K562 (cell line): ENCODE data around the gene CACNA2D2. TPM values are rescaled to one million over a fixed set of nuclear protein-coding genes. Genes with fewer than 3 reads are reported as not detected.

Source experiments
- ARHGAP35 ChIP-seq: fragments of 450-650 bp; IDR thresholded peaks from 2 replicates; pipeline ENCODE4 v1.6.1; 2018; ENCODE audit not compliant: partially characterized antibody
- CBFA2T2 ChIP-seq: fragments of 450-650 bp; conservative IDR thresholded peaks from 2 replicates; pipeline ENCODE4 v1.6.1; 2017; ENCODE audit warnings: mild to moderate bottlenecking
- HIVEP1 ChIP-seq: fragments of 250-450 bp; sonication (Bioruptor Pico); IDR thresholded peaks from 2 replicates; pipeline ENCODE4 v1.4.0; 2020; ENCODE audit warnings: mild to moderate bottlenecking
- MAZ ChIP-seq, 2 experiments: fragments of 450-650 bp in 1 of 2; sonication (generic) in 1 of 2; formaldehyde crosslinking; IDR thresholded peaks in 1 of 2; conservative IDR thresholded peaks in 1 of 2; 2 replicates each; pipeline versions ENCODE4 v1.4.0 to v1.5.0; 2020; ENCODE audit warnings: mild to moderate bottlenecking in 1 of 2, missing genetic modification reagents in 1 of 2
- NR2C1 ChIP-seq, 2 experiments: fragments of 450-650 bp; IDR thresholded peaks; 2 replicates each; pipeline ENCODE4 v1.6.1; 2017; ENCODE audit warnings: mild to moderate bottlenecking in 2 of 2, antibody characterized with exemption in 1 of 2, inconsistent platforms in 1 of 2, missing compliant biosample characterization in 1 of 2, missing genetic modification characterization in 1 of 2
- RUNX1 ChIP-seq: sonication (generic); IDR thresholded peaks from 2 replicates; pipeline ENCODE4 v1.6.1; 2016; ENCODE audit warnings: antibody characterized with exemption, low read depth
- SMARCA5 ChIP-seq: fragments of 450-650 bp; IDR thresholded peaks from 2 replicates; pipeline ENCODE4 v1.6.1; 2016
- TCF3 ChIP-seq: sonication (generic); formaldehyde crosslinking; IDR thresholded peaks from 2 replicates; pipeline ENCODE4 v1.4.0; 2020; ENCODE audit warnings: mild to moderate bottlenecking, missing genetic modification reagents
- TGIF2 ChIP-seq: sonication (generic); formaldehyde crosslinking; IDR thresholded peaks from 2 replicates; pipeline ENCODE4 v1.8.1; 2022; ENCODE audit warnings: mild to moderate bottlenecking, missing genetic modification reagents, moderate library complexity
- ZNF165 ChIP-seq: fragments of 250-450 bp; sonication (Bioruptor Pico); IDR thresholded peaks from 2 replicates; pipeline ENCODE4 v1.4.0; 2020; ENCODE audit warnings: borderline replicate concordance
- ZNF197 ChIP-seq: fragments of 200-800 bp; sonication (Bioruptor generic); IDR thresholded peaks from 2 replicates; pipeline ENCODE4 v1.6.1; 2016; ENCODE audit warnings: low read depth, missing genetic modification characterization, missing compliant biosample characterization
- ZNF436 ChIP-seq: fragments of 250-450, 450-650 bp; sonication (Bioruptor Pico); formaldehyde crosslinking; IDR thresholded peaks from 2 replicates; pipeline ENCODE4 v1.7.0; 2020; ENCODE audit warnings: mild to moderate bottlenecking
- ZNF717 ChIP-seq: fragments of 250-450 bp; sonication (Bioruptor Pico); IDR thresholded peaks from 2 replicates; pipeline ENCODE4 v1.5.0; 2021
- ZNF75A ChIP-seq: fragments of 450-650 bp; formaldehyde crosslinking; IDR thresholded peaks from 2 replicates; pipeline ENCODE4 v1.4.0; 2020; ENCODE audit warnings: mild to moderate bottlenecking
- ZSCAN32 ChIP-seq: fragments of 450-650 bp; formaldehyde crosslinking; IDR thresholded peaks from 2 replicates; pipeline ENCODE4 v1.4.0; 2020; ENCODE audit warnings: mild to moderate bottlenecking, moderate library complexity
- polyA plus RNA-seq, 8 experiments: library from polyadenylated mRNA; depleted of rRNA in 4 of 8; stranded (reverse) in 5 of 8; unstranded in 3 of 8; fragments of >200 nt; fragmentation: Nextera tagmentation in 2 of 8; fragmentation: Illumina TruSeq in 1 of 8; extraction: Ambion mirVana in 2 of 8; extraction: Trizol in 1 of 8; gene quantifications; 2 replicates each; pipeline versions ENCODE4 v1.2.1 to v1.2.3, GENCODE V29; 2011 to 2014; ENCODE audit warnings: inconsistent platforms in 1 of 8, missing spikeins in 1 of 8
- total RNA-seq, 7 experiments: library from RNA; depleted of rRNA in 6 of 7; stranded (reverse); fragments of >200 nt in 6 of 7; fragmentation: Illumina TruSeq in 2 of 7; extraction: Trizol in 2 of 7; gene quantifications; 2 replicates each; pipeline versions ENCODE4 v1.2.1 to v1.2.3, GENCODE V29; 2011 to 2021; ENCODE audit warnings: low replicate concordance in 1 of 7
- TF ChIP-seq, protein P1 (sequence below): fragments of 250-450 bp; sonication (Bioruptor Pico); IDR thresholded peaks from 2 replicates; pipeline ENCODE4 v1.8.0; 2021; ENCODE audit warnings: borderline replicate concordance, mild to moderate bottlenecking, moderate library complexity; ENCODE audit not compliant: poor library complexity, severe bottlenecking
- TF ChIP-seq, protein P2 (sequence below): fragments of 450-650 bp; IDR thresholded peaks from 2 replicates; pipeline ENCODE4 v1.6.1; 2016; ENCODE audit warnings: missing biosample characterization, missing genetic modification characterization
- TF ChIP-seq, protein P3 (sequence below): fragments of 250-450 bp; sonication (Bioruptor Pico); IDR thresholded peaks from 2 replicates; pipeline ENCODE4 v1.9.0; 2021; ENCODE audit warnings: mild to moderate bottlenecking, inconsistent platforms
- TF ChIP-seq, protein P4 (sequence below): fragments of 250-450 bp; sonication (Bioruptor Pico); IDR thresholded peaks from 2 replicates; pipeline ENCODE4 v1.8.0; 2021; ENCODE audit warnings: mild to moderate bottlenecking, moderate library complexity
- TF ChIP-seq, protein P5 (sequence below): fragments of 150-350 bp; conservative IDR thresholded peaks from 2 replicates; pipeline ENCODE4 v1.6.1; 2014; ENCODE audit warnings: low read length
- TF ChIP-seq, protein P6 (sequence below): sonication (generic); formaldehyde crosslinking; IDR thresholded peaks from 2 replicates; pipeline ENCODE4 v1.8.1; 2022; ENCODE audit warnings: missing genetic modification reagents

Gene CACNA2D2
- total and polyA plus RNA-seq, 9 of the 15 experiments (the other 6 are each of a cell fraction or from before 2014, with no cell fraction given) = 0.11 to 0.58 (median 0.36) TPM; not detected in 2

DNA sequence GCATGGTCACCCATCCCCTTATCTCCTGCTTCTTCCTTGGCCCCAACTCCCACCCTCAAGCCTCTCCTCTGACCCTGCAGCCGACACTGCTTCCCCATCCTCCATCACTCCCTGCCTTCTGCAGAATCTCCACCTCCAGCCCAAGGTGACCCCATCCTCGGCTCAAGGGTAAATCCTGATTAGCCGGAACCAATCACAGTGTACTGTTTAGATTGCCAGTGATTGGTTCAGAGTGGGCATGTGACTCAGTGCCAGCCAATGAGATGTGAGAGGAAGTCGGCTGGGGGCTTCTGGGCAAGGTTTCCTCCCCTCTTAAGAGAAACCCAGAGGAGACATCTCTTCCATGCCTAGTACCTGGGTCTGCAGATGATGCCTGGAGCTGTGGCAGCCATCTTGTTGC lies 10.3 kb downstream of the CACNA2D2 start (continued):
- TF ChIP-seq ZNF436 (CRISPR knock-in tag) (no peak), ZNF197 (no peak), MAZ (CRISPR knock-in tag; conservative IDR thresholded peaks at IDR 0.05 in 1 of 2, IDR thresholded peaks at IDR 0.05 in 1 of 2) (no peak), ZNF75A (CRISPR knock-in tag) (no peak), ZNF717 (no peak), ZSCAN32 (CRISPR knock-in tag) (no peak), ARHGAP35 (no peak), TGIF2 (CRISPR knock-in tag) (no peak), SMARCA5 (no peak), TCF3 (CRISPR knock-in tag) (no peak), CBFA2T2 (0 out of 2 replicates have a peak, but pooled peaks have one; percentile 13), NR2C1 (IDR thresholded peaks at IDR 0.05) (no peak), NR2C1 (tag; IDR thresholded peaks at IDR 0.05) (no peak), RUNX1 (no peak), ZNF165 (CRISPR knock-in tag) (no peak), HIVEP1 (no peak)
- TF ChIP-seq, protein P1, sequence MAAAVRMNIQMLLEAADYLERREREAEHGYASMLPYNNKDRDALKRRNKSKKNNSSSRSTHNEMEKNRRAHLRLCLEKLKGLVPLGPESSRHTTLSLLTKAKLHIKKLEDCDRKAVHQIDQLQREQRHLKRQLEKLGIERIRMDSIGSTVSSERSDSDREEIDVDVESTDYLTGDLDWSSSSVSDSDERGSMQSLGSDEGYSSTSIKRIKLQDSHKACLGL (CRISPR knock-in tag) = no peak
- TF ChIP-seq, protein P2, sequence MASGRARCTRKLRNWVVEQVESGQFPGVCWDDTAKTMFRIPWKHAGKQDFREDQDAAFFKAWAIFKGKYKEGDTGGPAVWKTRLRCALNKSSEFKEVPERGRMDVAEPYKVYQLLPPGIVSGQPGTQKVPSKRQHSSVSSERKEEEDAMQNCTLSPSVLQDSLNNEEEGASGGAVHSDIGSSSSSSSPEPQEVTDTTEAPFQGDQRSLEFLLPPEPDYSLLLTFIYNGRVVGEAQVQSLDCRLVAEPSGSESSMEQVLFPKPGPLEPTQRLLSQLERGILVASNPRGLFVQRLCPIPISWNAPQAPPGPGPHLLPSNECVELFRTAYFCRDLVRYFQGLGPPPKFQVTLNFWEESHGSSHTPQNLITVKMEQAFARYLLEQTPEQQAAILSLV (tag) = no peak
- TF ChIP-seq, protein P3, sequence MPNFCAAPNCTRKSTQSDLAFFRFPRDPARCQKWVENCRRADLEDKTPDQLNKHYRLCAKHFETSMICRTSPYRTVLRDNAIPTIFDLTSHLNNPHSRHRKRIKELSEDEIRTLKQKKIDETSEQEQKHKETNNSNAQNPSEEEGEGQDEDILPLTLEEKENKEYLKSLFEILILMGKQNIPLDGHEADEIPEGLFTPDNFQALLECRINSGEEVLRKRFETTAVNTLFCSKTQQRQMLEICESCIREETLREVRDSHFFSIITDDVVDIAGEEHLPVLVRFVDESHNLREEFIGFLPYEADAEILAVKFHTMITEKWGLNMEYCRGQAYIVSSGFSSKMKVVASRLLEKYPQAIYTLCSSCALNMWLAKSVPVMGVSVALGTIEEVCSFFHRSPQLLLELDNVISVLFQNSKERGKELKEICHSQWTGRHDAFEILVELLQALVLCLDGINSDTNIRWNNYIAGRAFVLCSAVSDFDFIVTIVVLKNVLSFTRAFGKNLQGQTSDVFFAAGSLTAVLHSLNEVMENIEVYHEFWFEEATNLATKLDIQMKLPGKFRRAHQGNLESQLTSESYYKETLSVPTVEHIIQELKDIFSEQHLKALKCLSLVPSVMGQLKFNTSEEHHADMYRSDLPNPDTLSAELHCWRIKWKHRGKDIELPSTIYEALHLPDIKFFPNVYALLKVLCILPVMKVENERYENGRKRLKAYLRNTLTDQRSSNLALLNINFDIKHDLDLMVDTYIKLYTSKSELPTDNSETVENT (CRISPR knock-in tag) = no peak
- TF ChIP-seq, protein P4, sequence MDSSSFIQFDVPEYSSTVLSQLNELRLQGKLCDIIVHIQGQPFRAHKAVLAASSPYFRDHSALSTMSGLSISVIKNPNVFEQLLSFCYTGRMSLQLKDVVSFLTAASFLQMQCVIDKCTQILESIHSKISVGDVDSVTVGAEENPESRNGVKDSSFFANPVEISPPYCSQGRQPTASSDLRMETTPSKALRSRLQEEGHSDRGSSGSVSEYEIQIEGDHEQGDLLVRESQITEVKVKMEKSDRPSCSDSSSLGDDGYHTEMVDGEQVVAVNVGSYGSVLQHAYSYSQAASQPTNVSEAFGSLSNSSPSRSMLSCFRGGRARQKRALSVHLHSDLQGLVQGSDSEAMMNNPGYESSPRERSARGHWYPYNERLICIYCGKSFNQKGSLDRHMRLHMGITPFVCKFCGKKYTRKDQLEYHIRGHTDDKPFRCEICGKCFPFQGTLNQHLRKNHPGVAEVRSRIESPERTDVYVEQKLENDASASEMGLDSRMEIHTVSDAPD (CRISPR knock-in tag) = no peak
- TF ChIP-seq, protein P5, sequence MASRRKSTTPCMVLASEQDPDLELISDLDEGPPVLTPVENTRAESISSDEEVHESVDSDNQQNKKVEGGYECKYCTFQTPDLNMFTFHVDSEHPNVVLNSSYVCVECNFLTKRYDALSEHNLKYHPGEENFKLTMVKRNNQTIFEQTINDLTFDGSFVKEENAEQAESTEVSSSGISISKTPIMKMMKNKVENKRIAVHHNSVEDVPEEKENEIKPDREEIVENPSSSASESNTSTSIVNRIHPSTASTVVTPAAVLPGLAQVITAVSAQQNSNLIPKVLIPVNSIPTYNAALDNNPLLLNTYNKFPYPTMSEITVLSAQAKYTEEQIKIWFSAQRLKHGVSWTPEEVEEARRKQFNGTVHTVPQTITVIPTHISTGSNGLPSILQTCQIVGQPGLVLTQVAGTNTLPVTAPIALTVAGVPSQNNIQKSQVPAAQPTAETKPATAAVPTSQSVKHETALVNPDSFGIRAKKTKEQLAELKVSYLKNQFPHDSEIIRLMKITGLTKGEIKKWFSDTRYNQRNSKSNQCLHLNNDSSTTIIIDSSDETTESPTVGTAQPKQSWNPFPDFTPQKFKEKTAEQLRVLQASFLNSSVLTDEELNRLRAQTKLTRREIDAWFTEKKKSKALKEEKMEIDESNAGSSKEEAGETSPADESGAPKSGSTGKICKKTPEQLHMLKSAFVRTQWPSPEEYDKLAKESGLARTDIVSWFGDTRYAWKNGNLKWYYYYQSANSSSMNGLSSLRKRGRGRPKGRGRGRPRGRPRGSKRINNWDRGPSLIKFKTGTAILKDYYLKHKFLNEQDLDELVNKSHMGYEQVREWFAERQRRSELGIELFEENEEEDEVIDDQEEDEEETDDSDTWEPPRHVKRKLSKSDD = no peak
- TF ChIP-seq, protein P6, sequence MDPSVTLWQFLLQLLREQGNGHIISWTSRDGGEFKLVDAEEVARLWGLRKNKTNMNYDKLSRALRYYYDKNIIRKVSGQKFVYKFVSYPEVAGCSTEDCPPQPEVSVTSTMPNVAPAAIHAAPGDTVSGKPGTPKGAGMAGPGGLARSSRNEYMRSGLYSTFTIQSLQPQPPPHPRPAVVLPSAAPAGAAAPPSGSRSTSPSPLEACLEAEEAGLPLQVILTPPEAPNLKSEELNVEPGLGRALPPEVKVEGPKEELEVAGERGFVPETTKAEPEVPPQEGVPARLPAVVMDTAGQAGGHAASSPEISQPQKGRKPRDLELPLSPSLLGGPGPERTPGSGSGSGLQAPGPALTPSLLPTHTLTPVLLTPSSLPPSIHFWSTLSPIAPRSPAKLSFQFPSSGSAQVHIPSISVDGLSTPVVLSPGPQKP = no peak
